NCI-H187 treated with DMSO at 0.1 percent for 48 hours (cell line): ENCODE results near the gene DHX35.
"Not testable (repeated sequence)": the region's sequence is repeated elsewhere in the genome, so short reads cannot be mapped to it uniquely, and the experiment has no call there.

Source experiments
- DNase-seq: peaks from one replicate; lab custom pipeline; 2025; lab: John Stamatoyannopoulos, UW

DHX35 gene

DNA sequence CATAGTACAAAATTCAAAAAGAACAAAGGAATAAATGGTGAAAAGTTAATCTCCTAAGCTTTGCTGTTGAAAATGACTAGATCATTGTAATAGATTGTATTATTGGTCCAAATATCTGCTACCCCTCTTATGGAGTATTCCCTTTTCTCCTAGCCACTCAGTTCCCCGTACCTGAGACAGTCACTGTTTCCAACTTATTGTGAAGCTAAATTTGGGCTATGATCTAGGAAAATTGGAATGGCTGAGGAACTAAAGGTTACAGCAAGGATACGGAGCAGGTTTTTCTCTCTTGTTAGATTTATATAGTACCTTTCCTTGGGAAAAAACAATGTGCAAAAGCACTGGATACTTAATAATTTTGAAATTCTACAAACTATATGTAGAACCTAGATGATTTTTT lies 17.3 kb downstream of the DHX35 start:
- no peak for DNase-seq

DNA sequence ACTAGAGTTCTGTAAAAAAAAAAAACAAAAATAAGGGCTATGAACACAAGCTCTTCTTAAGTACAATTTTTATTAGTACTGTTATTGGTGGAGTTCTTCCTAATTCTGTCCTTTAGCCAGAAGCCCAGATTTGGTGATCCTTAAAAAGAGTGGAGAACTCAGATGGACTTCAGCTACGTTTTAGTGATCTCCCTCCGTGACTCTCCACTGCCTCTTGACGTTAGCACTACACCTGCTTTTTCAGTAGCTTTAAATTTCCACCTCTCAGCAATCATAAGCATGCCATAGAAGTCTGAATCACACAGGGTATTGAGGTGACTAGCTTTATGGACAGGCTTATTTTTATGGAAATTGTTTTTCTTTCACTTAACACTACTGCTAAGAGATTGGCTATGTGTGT lies 17.7 kb downstream of the DHX35 start:
- DNase-seq: no peak

DNA sequence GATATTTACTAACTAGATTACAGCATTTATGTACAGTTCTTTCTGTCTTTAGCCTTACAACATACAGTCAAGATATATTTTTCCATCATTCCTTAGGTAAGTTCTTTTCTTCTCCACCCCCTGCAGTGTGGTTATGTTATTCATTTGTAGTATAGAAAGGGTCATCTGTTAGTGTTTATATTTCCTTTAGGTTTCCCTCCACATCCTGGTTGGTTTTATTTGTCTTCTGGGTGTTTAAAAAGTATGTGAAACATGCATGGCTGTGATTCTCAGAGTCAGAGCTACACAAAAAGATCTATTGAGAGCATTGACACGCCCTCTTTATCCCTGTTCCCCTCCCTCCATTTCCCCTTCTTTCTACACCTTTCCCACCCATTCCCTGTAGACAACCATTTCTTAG lies 20.1 kb downstream of the DHX35 start:
- no peak for DNase-seq

DNA sequence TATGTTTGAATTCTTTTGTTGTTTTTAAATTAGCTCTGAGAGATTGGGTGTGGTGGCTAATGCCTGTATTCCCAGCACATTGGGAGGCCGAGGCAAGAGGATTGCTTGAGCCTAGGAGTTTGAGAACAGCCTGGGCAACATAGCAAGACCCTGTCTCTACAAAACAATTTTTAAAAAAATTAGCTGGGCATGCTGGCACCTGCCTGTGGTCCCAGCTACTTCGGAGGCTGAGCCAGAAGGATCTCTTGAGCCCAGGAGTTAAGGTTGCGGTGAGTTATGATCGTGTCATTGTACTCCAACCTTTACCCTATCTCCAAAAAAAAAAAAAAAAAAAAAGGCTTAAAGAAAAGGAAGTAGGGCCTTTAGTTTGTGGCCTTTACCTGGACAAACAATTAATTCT lies 22.9 kb downstream of the DHX35 start:
- DNase-seq: no peak

DNA sequence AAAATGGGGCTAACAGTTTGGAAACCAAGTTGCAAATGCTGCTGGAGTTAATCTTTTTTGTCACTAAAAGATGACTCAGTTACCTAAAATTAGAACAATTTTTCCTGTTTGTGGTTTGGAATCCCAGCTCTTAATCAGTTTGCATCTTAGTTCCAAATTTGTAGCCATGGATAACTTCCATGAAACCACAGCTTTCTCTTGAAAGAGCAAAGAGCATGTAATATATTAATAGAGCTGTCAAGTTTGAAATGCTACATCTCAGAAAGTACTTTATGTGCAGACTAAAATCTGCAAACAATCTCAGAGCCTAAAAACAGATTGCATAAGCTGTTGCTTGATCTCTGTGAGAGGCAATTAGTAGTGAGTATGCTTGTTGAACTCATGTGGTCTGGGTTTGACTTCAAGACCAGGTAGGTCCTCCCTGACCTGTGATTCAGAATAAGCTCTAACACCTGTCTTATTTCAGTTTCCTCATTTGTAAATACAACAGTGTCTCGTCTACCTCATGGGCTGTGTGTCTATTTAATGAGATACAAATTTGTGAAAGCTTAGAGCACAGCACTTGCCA lies 23.5 kb downstream of the DHX35 start:
- no peak for DNase-seq

DNA sequence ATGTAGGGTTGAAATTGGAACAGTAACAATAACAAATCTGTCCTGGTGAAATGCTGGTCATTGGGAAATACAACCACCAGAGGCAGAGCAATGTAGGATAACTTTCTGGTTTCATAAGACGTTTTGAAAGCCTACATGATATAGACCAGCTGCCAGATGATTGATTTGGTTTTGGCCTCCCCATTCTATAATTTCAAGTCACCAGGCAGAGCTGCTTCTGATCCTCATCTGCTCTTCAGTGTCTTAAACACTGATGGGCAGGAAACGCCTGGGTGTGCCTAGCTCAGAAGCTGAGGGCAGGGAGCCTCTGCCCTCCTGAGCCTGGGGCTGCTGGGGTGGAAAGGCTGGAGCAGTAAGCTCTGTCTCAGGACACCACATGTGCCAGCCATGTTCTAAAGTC lies 24.5 kb downstream of the DHX35 start:
- DNase-seq: no peak

DNA sequence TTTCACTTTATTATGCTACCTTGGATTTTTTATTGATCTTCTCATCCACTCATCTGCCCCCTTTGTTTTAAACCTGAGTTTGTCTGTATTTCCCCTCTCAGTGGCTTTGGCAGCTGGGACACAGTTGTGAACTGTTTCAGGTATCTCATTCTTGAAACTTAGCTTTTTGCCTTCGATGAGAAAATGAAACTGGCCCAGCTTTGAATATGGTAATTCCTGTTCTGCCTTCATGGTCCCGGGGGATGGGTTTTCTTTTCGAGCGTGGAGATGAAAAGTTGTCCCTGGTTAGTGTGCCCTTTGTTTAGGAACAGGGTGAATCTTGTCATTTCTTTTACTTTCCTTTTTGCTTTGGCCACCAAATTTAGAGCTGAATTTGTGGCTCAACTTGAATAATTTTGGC lies 25.6 kb downstream of the DHX35 start:
- no peak for DNase-seq

DNA sequence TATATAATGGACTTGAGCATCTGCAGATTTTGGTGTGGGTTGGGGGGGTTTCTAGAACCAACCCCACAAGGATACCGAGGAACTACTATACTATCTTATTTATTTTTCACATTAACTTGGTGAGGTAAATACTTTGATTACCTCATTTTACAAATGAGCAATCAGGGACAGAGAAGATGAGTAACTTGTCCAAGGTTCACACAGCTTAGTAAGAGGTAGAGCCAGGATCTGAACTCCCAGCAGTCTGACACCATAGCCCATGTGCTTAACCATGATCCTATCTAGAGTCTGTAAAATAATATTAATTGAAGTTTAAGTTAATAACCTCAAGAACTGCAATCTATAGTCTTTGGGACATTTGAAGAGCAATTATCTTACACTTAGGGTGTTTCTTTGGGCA lies 28.6 kb downstream of the DHX35 start:
- no peak for DNase-seq

DNA sequence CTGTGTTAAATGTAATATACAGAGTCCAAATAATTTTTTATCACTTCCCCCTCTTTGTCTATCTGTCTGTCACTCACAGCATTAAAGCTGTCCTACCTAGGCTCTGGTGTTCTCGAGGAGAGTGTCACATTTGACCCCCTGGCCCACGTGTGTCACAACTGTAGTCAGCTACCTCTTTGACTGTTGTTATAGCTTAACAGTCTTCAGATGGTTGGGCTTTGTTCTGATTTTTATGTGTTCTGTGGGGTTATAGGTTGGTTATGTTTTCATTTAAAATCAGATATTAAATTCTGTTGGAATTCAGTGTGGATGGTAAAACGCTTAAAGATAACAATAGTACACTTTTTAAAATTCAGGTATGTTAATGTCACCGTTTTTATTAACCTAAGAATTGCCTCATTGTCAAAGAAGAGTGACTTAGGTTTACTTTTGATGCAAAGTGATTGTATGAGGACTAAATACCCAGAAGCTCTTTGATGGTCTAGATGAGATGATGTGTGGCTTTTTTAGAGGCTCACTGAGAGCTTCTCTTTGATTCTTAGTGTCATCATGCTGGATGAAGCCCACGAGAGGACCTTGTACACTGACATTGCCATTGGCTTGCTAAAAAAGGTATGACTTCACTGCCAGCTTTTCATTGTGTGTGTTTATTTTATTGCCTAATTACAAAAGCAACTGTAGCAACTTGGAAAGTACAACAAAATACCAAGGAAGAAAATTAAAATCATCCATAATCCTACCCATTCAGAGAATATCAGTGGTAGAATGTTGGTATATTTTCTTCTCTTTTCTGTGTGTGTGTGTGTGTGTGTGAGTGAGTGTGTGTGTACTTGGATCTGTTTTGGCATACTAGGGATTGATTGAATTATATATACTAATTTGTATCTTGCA lies 29.9 kb downstream of the DHX35 start:
- DNase-seq: no peak

DNA sequence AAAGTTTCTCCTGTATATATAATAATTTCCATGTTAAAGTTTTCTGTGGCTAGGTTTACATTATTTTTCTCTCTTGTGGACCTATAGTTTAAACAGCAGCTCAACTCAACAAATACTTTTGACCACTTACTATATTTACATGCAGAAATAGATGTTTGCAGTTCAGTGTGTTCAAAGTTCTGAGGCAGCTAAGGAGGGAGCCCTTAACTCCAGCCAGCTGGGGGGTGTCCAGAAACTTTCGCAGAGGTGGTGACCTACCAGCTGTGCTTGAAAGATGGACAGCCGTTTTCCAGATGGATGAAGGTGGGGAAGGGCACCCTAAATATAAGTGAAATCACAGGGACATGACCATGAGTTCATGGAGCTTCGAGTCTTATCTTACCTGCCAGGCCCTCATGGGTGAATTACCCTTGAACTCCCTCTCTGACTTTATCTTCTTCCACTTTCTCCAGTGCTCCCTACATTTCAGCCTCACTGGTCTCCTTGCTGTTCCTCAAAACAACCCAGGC lies 33.4 kb downstream of the DHX35 start:
- no peak for DNase-seq

DNA sequence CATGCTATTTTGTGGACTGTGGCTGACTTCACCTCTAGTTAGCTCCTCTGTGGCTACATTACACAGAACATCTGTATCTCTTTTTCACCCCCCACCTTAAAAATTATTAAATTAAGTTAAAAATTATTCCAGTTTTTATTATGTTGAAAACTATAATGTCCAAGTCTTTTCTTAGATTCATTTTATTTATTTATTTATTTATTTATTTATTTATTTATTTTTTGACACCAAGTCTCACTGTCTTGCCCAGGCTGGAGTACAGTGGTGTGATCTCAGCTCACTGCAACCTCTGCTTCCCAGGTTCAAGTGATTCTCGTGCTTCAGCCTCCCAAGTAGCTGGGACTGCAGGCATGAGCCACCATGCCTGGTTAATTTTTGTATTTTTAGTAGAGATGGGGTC lies 34.7 kb downstream of the DHX35 start:
- DNase-seq: not testable (repeated sequence)

DNA sequence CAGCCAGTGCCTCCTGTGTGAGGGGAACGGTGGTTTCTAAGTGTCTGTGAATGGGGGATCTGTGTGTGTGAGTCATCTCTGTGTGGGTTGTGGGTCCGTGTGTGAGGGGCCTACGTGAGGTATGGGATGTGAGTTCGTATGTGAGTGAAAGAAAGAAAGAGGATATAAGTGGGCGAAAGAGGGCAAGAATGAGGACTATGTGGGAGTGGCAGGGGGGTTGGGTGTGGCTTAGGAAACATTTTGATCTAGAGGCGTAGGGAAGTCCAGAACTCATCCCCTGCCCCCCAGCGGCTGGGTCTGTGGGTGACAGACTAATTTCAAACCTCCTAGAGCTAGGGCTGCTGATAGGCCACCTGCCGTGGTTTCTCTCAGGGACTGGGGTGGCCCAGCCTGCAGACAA lies 35.5 kb downstream of the DHX35 start:
- DNase-seq: no peak

DNA sequence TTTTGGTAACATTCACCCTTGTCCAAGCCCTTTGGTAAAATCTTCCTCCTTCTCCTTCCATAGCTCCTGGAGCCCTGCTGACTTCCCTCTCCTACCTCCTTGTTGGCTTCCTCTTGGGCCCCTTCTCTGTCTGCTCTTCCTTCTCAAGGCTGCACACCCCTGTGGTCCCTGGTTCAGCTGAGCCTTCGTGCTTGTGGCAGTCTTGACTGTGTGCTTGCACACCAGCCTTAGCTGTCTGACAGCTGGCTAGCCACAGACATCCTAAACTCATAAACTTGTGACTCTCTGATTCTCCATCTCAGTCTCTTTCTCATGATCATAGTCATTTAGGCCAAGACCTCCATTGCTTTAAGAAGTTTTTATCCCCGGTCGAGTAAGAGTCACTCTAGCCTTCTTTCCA lies 37.1 kb downstream of the DHX35 start:
- no peak for DNase-seq

DNA sequence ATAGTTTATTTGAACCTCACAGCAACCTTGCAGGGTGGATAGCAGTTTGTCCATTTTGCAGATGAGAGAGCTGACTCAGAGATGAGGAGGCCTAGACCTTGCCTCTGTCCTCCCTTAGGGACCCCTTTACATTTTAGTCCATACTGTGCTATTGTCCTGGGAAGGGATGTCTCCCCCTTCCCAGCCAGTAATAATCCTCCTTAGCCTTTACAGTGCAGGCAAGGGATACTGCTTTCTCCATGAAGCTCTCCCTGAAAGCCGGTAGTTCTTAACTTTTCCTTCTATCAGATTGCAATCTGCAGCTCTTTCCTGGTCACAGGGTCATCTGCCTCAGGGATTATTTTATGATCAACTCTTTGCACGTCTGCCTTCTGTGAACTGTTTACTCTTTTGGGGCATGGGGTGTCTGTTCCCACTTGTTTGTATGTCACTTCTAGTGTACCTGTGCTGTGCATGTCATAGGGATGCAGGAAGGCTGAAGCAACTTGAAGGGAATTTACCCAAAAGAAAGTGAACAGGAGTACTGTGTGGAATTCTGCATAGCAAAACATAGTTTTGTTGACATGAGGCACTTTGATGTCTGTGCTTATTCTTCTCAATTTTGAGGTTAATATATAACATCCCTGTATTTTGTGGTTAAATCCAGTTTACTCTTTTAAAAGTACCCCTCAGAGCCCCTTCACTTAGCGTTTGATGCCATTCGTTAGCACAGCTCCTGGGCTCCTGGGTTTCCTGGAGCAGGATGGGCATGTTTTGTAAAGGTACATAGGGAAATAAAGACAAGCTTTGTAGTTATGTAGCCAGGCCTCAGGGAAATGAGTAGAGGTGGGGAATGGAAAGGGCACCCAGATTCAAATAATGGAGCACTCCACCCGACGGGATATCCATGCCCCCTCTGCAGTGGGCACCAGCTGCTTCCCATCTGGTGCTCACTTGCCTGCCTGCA lies 38.1 kb downstream of the DHX35 start:
- DNase-seq: no peak

DNA sequence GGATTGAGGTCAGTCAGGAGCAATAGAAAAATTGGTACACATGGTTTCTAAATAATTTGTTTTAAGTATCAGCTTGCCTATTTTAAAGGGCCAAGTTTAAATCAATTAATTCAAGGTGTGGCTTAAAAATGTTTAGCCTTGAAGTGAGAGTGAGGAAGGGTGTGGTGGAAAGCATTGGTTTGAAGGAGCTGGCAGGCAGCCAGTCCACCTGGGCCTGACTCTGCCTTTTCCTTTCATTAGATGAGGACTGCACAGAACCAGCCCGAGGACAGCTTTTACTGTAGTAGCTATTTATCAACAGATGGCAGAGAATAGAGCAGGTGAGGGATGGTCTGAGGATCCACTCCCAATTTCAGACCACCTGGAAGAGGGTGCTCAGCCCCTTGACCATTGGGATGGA lies 42.4 kb downstream of the DHX35 start:
- no peak for DNase-seq

DNA sequence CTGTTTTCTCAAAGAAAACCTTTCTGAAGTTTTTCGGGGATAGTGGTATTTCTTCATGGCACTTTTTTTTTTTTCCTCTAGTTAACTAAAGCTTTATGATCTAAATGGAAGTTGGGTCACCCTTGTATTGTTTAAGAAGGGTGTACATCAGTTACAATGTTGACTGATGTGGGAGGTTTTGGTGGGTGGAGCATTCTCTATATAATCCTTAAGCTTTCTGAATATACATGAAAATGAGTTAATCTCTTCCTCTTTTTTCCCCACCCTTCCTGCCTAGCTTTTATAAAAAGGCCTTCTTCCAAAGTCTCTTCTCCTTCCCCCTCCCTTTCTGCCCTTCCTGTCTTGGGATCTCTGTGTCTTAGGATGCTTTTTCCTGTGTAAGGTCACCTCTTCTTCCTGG lies 47.2 kb downstream of the DHX35 start:
- no peak for DNase-seq

DNA sequence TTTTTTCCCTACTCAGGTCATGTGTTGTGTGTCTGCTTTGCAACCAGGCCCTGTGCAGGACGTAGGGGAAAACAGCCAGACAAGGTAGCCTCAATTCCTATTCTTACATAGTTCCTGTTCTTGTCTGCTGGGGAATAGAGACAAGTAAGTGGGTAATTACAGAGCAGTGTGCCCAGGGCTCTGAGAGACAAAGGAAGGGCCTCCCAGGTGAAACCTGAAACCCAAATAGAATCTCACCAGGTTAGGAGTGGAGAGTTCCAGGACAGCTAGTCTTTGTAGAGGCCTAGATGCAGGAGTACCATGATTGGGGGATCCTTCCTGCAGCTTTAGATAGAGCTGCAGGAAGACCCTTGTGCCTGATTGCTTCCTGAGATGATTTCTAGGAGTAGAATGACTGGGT lies 48.4 kb downstream of the DHX35 start:
- peak; percentile 57 for DNase-seq

DNA sequence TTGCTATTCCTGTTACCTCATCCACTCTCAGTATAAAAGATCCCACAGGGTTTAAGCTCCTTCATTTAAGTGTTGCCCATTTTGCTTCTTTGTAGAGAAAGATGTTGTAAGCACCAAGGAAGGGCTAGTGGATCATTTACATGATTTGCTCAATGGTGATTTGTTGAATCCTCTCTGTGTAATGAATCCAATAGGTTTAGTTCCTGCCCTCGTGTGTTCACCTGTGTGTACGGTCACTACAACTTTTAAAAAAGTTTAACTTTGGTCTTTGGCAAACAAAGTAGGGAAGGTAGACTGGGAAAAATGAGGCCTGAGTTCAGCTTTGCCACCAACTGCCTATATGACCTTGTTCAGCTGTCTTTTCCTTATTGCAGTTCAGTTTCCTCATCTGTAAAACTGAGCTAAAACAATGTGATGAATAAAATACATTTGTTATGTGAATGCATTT lies 51.5 kb downstream of the DHX35 start:
- no peak for DNase-seq

DNA sequence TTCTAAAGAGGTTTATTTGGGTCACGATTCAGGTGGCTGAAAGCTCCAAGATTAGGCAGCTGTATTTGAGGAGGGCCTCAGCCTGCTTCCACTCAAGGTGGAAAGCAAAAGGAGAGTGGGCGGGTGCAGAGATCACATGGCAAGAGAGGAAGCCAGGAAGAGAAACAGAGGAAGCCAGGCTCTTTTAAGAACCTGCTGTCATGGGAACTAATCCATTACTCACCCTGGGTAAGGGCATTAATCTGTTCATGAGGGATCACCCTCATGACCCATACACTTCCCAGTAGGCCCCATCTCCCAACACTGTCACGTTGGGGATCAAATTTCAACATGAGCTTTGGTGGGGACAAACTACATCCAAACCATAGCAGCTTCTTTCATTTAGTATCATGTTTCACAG lies 53.9 kb downstream of the DHX35 start:
- DNase-seq: no peak

DNA sequence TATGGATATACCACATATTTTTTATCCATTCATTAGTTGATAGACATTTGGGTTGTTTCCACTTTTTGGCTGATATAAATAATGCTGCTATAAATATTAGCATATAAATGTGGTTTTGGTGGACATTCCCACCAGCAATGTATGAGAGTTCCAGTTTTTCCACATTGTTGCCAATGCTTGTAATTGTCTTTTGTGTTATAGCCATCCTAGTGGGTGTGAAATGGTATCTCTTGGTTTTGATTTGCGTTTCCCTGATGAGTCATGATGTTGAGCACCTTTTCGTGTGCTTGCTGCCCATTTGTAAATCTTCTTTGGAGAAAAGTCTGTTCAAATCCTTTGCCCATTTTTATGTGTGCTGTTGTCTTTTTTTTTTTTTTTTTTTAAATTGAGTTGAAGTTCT lies 54.4 kb downstream of the DHX35 start:
- no peak for DNase-seq

DNA sequence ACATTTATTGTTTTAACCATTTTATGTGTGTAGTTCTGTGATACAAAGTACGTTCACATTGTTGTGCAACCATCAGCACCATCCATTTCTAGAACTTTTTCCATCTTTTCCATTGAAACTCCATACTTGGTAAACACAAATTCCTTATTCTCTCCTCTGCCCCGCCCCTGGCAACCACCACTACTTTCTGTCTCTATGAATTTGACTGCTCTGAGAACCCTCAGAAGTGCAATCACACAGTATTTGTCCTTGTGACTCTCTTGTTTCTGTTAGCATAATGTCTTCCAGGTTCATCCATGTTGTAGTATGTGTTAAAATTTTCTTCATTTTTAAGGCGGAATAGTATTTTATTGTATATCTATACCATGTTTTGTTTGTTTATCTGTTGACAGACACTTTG lies 56.9 kb downstream of the DHX35 start:
- DNase-seq: no peak

DNA sequence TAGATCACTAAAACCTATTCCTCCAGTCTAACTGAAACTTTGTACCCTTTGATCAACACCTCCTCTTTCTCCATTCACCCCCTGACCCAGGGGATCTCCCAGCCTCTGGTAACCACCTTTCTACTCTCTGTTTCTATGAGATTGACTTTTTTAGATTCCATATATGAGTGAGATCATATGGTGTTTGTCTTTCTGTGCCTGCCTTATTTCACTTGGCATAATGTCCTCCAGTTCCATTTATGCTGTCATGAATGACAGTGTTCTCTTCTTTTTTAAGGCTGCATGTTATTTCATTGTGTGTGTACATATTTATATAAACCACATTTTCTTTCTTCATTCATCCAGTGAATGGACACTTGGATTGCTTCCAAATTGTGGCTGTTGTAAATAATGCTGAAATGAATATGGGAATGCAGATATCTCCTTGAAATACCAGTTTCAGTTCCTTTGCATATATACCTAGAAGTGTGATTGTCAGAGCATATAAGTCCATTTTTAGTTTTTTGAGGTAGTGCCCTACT lies 57.7 kb downstream of the DHX35 start:
- DNase-seq: no peak
